Lower leg skin (tissue), 4 donors: ENCODE data around the gene PODXL2. TPM values are rescaled to one million over a fixed set of nuclear protein-coding genes. Genes with fewer than 3 reads are reported as not detected.

Experiments
- DNase-seq, 2 donors: peaks; one replicate each; pipeline ENCODE4 v3.0.0-alpha.2; 2019; ENCODE audit warnings: low spot score in 2 of 2
- H3K4me3 ChIP-seq: fragments of 200-600 bp; sonication (generic); 2 replicates; pipeline ENCODE4 v1.5.1; 2017; ENCODE audit warnings: mild to moderate bottlenecking, low read depth; ENCODE audit not compliant: poor library complexity, severe bottlenecking
- POLR2A ChIP-seq, 2 donors: fragments of 450-650 bp; IDR thresholded peaks; one replicate each; pipeline ENCODE4 v1.6.1; 2016 to 2017; ENCODE audit warnings: antibody characterized with exemption in 2 of 2, mild to moderate bottlenecking in 1 of 2, moderate library complexity in 1 of 2
- WGBS, 2 donors: methylation state at CpG; one replicate each; pipeline ENCODE4 v1.1.5; 2018; 5-methylcytosine and 5-hydroxymethylcytosine counted together
- intact Hi-C: fragments of 100-400 bp; cut with DNase I; formaldehyde crosslinking; loops from one replicate; pipeline ENCODE4 v1.15.0; 2023; ENCODE audit warnings: low total_unique reads
- total RNA-seq, 4 donors: library from RNA; depleted of rRNA; stranded (reverse); fragments of >200 nt; gene quantifications; one replicate each; pipeline ENCODE4 v1.1.0, GENCODE V29; 2016
- TF ChIP-seq, protein P1 (sequence below), 3 donors: fragments of 450-650 bp; IDR thresholded peaks; one replicate each; pipeline ENCODE4 v1.5.1; 2016; ENCODE audit warnings: antibody characterized with exemption in 3 of 3, mild to moderate bottlenecking in 3 of 3, moderate library complexity in 2 of 3

The PODXL2 gene
- total RNA-seq, 4 donors from 2014 or later = 7.1 to 14.5 (median 9.2) TPM

DNA sequence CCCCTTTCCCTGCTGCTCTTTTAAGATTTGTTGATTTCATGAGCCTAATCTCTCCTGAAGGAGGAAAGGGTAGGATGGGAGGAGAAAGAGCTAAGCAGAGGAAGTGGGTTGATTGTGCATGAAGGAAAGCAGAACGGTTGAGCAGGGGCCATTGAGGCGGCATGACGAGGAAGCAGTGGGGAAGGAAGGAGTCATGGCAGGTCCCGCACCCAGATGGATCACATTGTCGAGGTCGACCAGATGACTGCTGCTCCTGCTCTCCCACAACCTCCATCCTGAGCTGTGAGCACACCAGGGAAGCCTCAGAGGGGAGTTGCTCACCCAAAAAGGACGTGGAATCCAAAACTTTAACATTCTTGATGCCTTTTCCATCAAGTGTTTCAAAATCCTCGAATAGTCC lies 86.5 kb downstream of the PODXL2 start:
- H3K4me3 ChIP-seq = no peak overlapping the region
- TF ChIP-seq, protein P1, sequence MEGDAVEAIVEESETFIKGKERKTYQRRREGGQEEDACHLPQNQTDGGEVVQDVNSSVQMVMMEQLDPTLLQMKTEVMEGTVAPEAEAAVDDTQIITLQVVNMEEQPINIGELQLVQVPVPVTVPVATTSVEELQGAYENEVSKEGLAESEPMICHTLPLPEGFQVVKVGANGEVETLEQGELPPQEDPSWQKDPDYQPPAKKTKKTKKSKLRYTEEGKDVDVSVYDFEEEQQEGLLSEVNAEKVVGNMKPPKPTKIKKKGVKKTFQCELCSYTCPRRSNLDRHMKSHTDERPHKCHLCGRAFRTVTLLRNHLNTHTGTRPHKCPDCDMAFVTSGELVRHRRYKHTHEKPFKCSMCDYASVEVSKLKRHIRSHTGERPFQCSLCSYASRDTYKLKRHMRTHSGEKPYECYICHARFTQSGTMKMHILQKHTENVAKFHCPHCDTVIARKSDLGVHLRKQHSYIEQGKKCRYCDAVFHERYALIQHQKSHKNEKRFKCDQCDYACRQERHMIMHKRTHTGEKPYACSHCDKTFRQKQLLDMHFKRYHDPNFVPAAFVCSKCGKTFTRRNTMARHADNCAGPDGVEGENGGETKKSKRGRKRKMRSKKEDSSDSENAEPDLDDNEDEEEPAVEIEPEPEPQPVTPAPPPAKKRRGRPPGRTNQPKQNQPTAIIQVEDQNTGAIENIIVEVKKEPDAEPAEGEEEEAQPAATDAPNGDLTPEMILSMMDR (IDR thresholded peaks at IDR 0.05) = no peak
- no peak for TF ChIP-seq POLR2A (IDR thresholded peaks at IDR 0.05)
- DNase-seq = no peak
- WGBS, 2 donors = 69 to 71% methylated on average over 8 of the region's 8 CpGs
- intact Hi-C loops = no loop called here

DNA sequence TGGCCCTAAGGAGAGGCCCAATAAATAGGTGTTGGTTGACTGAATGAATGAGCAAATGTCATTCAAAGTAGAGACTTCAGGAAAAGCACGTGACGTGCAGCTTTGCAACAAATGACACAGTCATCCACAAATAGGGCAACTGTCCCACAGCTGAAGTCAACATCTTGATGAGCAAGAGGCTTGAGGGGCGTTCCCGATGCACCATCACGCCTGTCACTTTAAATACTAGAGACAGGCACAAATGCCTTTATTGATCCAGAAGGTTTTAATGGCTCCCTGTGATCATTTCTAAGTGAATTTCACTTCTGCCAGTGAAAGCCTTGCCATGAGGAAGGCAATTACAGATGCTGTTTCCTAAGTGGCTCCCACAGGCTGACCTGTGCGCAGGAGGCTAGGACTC lies 87.4 kb downstream of the PODXL2 start:
- DNase-seq = no peak
- intact Hi-C loops = no loop called here
- no peak overlapping the region for H3K4me3 ChIP-seq
- TF ChIP-seq, protein P1 (IDR thresholded peaks at IDR 0.05) = no peak
- no peak for TF ChIP-seq POLR2A (IDR thresholded peaks at IDR 0.05)
- WGBS, 2 donors = 92 to 93% methylated on average over 6 of the region's 6 CpGs

DNA sequence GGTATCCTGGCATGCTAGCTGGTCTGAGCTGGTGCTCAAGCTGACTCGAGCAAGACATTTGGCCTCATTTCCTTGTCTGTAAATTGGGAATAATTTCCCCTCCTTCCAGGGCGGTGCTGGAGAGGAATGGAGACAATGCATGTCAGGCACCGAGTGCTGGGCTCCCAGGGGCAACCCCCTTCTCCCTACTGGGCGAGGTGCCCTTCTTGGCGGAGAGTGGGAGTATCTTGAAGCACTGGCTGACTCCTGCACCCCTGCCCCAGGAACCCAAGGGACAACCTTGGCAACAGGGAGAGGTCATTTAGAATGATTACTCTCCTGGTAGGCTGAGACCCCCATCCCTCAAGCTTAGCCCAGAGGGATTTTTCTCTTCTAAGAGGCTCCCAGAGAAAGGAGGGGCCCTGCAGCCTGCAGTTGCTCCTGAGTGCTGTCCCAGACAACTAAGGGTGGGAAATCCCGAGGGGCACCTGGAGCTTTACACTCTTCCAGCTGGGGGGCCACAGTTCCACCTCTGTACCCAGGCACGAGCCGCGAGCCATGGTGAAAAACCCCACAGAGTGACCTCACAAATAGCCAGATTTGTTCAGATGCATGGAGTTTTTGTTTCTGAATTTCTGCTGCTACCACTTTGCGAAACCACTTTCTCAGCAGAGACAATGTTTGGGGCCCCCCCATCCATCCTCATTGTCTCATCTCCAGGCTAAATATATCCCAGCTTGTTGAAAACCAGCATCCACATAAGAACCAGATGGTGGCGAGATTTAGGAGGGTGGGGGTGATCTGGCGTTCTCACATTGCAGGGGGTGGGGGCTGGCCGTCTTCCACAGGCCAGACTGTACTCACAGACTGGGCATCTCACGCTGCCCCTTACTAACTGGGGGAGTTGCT lies 88.6 kb downstream of the PODXL2 start:
- no peak for TF ChIP-seq POLR2A (IDR thresholded peaks at IDR 0.05)
- TF ChIP-seq, protein P1 (IDR thresholded peaks at IDR 0.05) = no peak
- intact Hi-C loops = no loop called here
- WGBS, 2 donors = 74 to 76% methylated on average over 14 of the region's 14 CpGs
- no peak overlapping the region for H3K4me3 ChIP-seq
- no peak for DNase-seq

DNA sequence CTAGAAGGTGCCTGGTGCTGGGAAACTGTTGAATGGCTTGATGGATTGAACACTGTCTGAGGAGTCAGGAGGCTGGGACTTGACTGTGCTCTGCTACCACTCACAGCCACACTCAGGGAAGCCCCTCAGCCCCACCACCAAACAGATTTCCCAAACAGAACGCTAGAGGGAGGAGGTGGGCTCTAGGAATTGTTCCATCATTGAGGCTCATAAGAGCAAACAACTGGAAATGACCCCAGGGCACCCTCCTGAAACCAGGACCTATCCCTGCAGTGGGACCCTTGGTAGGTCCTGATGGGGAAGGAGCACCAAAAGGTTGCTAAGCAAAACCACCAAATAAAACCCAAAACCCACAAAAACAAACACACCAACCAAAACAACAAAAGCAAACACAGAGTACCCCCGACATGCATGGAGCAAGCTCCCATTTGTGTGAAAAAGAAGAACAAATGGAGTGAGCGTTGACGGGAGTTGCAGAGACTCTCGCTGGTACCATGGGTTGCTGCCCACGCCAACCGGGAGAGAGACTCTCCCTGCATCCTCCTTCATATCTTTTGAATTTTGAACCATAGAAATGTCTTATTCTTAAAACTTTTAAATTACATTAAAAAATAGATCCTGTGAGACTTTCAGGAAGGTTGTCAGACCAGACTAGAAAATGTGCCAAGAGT lies 89.4 kb downstream of the PODXL2 start:
- TF ChIP-seq POLR2A (IDR thresholded peaks at IDR 0.05) = no peak
- TF ChIP-seq, protein P1 (IDR thresholded peaks at IDR 0.05) = no peak
- intact Hi-C loops = no loop called here
- whole genome bisulfite sequencing, 2 donors = 87 to 89% methylated on average over 7 of the region's 7 CpGs
- H3K4me3 ChIP-seq = no peak overlapping the region
- DNase-seq = no peak

DNA sequence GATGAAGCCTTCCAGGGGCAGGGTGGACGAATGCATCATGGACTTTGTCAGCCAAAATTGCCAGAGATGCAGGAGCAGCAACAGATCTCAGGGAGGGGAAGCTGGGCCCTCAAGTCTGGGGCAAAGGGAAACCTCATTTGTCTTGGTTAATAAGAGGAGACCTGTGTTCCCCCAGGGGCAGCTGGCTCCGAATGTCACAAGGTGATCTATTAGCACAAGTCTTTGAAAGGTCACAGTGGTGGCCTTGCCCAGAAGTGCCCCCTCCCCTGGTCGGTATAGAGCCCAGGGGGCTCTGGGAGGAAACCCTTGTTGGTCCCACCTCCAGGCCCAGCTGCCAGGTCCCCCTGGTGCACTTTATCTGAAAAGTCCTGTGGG lies 89.9 kb downstream of the PODXL2 start:
- intact Hi-C loops = no loop called here

More for the DNA sequence above, 89.9 kb downstream of the PODXL2 start:
- DNase-seq = no peak
- TF ChIP-seq, protein P1 (IDR thresholded peaks at IDR 0.05) = no peak
- TF ChIP-seq POLR2A (IDR thresholded peaks at IDR 0.05) = no peak
- 49 to 69% methylated on average over 3 of the region's 3 CpGs for WGBS, 2 donors
- H3K4me3 ChIP-seq = no peak overlapping the region
